ENCODE data around the gene ZNF503.

GRCh38 chr10:75371010-75371409 lies 30.6 kb downstream of the ZNF503 start:
- no peak for TF ChIP-seq CTCF (IDR thresholded peaks at IDR 0.05; ENCODE audit: control extremely low read depth in 1 of 3, insufficient read depth in 1 of 3, low read depth in 1 of 3, low read length in 3 of 3)
- no peak for TF ChIP-seq HDAC6 (IDR thresholded peaks at IDR 0.05; ENCODE audit: low read depth, low read length)
- TF ChIP-seq SAP30 (IDR thresholded peaks at IDR 0.05; ENCODE audit: insufficient read depth, insufficient replicate concordance, low read length) = no peak
- TF ChIP-seq POLR2A (IDR thresholded peaks at IDR 0.05; ENCODE audit: control extremely low read depth in 1 of 2, low read depth in 2 of 2, low read length in 2 of 2) = no peak
- no peak for TF ChIP-seq NRF1 (IDR thresholded peaks at IDR 0.05; ENCODE audit: low read depth, low read length)
- TF ChIP-seq EGR1 (IDR thresholded peaks at IDR 0.05; ENCODE audit: borderline replicate concordance, low read depth, low read length) = no peak
- no peak for TF ChIP-seq TAF1 (IDR thresholded peaks at IDR 0.05; ENCODE audit: low read depth, low read length)
- TF ChIP-seq RAD21 (IDR thresholded peaks at IDR 0.05 in 1 of 2, conservative IDR thresholded peaks at IDR 0.05 in 1 of 2; ENCODE audit: low read depth in 2 of 2, low read length in 2 of 2) = no peak
- TF ChIP-seq CHD2 (IDR thresholded peaks at IDR 0.05; ENCODE audit: low read length) = no peak
- TF ChIP-seq EZH2 (IDR thresholded peaks at IDR 0.05; ENCODE audit: low read depth, low read length, severe bottlenecking) = no peak
- TF ChIP-seq JUND (IDR thresholded peaks at IDR 0.05; ENCODE audit: low read length) = no peak
